IPS-20b (cell line): Measurements from ENCODE around the gene WDR90.
A peak's percentile ranks its signal among the peaks of the same experiment; 100 is the strongest.

Experiments used
- H3K27ac ChIP-seq: one replicate; pipeline ENCODE4 v1.5.1; 2013; ENCODE audit warnings: low read length
- H3K27me3 ChIP-seq: 2 replicates; pipeline ENCODE4 v1.6.1; 2013; ENCODE audit warnings: mild to moderate bottlenecking, low read length, inconsistent platforms; ENCODE audit not compliant: insufficient read depth
- H3K36me3 ChIP-seq: 2 replicates; pipeline ENCODE4 v1.6.1; 2013; ENCODE audit warnings: low read depth, mild to moderate bottlenecking, inconsistent platforms, low read length, moderate library complexity; ENCODE audit not compliant: insufficient read depth
- H3K4me1 ChIP-seq: 2 replicates; pipeline ENCODE4 v1.6.1; 2013; ENCODE audit warnings: mild to moderate bottlenecking, control low read depth, inconsistent platforms, low read length, moderate library complexity; ENCODE audit not compliant: insufficient read depth
- H3K4me3 ChIP-seq: 2 replicates; pipeline ENCODE4 v1.5.1; 2013; ENCODE audit warnings: mild to moderate bottlenecking, low read length, inconsistent platforms
- H3K9ac ChIP-seq: 2 replicates; pipeline ENCODE4 v1.6.1; 2013; ENCODE audit warnings: low read depth, mild to moderate bottlenecking, inconsistent platforms, low read length, moderate library complexity
- H3K9me3 ChIP-seq: 2 replicates; pipeline ENCODE4 v1.6.1; 2013; ENCODE audit warnings: mild to moderate bottlenecking, low read depth, low read length, inconsistent platforms; ENCODE audit not compliant: insufficient read depth

Gene WDR90

GRCh38 chr16:692356-693108 lies 43.4 kb downstream of the WDR90 start:
- no peaks in the 10 kb centered on the region for H3K9me3 ChIP-seq
- no peaks in the 10 kb centered on the region for H3K36me3 ChIP-seq
- H3K4me3 ChIP-seq = no peak overlapping the region
- no peaks in the 10 kb centered on the region for H3K4me1 ChIP-seq
- peaks cover 68% of the 10 kb centered on the region for H3K27me3 ChIP-seq
- no peak overlapping the region for H3K9ac ChIP-seq
- no peak overlapping the region for H3K27ac ChIP-seq

GRCh38 chr16:693364-693763 lies 44.2 kb downstream of the WDR90 start:
- H3K27me3 ChIP-seq = peaks cover 76% of the 10 kb centered on the region
- H3K4me3 ChIP-seq = peak overlapping the region; percentile 65; the same call in 1 of the 2 replicates
- no peaks in the 10 kb centered on the region for H3K9me3 ChIP-seq
- no peak overlapping the region for H3K9ac ChIP-seq
- H3K4me1 ChIP-seq = no peaks in the 10 kb centered on the region
- no peak overlapping the region for H3K27ac ChIP-seq
- H3K36me3 ChIP-seq = no peaks in the 10 kb centered on the region

GRCh38 chr16:693766-694165 lies 44.6 kb downstream of the WDR90 start:
- Histone ChIP-seq H3K9me3 (no peaks in the 10 kb centered on the region), H3K36me3 (no peaks in the 10 kb centered on the region), H3K9ac (no peak overlapping the region), H3K27ac (no peak overlapping the region), H3K4me3 (peak overlapping the region; percentile 65; the same call in 1 of the 2 replicates), H3K4me1 (no peaks in the 10 kb centered on the region), H3K27me3 (peaks cover 80% of the 10 kb centered on the region)

GRCh38 chr16:694187-694862 lies 45.2 kb downstream of the WDR90 start:
- H3K27ac ChIP-seq = no peak overlapping the region
- H3K27me3 ChIP-seq = peaks cover 86% of the 10 kb centered on the region
- no peaks in the 10 kb centered on the region for H3K9me3 ChIP-seq
- no peaks in the 10 kb centered on the region for H3K36me3 ChIP-seq
- H3K4me3 ChIP-seq = peak overlapping the region; percentile 65; the same call in 1 of the 2 replicates
- no peaks in the 10 kb centered on the region for H3K4me1 ChIP-seq
- H3K9ac ChIP-seq = no peak overlapping the region

GRCh38 chr16:694863-695354 lies 45.7 kb downstream of the WDR90 start:
- peaks cover 91% of the 10 kb centered on the region for H3K27me3 ChIP-seq
- peak overlapping the region; percentile 65; the same call in 1 of the 2 replicates for H3K4me3 ChIP-seq
- H3K4me1 ChIP-seq = no peaks in the 10 kb centered on the region
- no peaks in the 10 kb centered on the region for H3K36me3 ChIP-seq
- no peak overlapping the region for H3K9ac ChIP-seq
- H3K9me3 ChIP-seq = no peaks in the 10 kb centered on the region
- H3K27ac ChIP-seq = no peak overlapping the region

- no peaks in the 10 kb centered on the region for H3K36me3 ChIP-seq
- H3K4me1 ChIP-seq = no peaks in the 10 kb centered on the region
- H3K27ac ChIP-seq = no peak overlapping the region
- peak overlapping the region; percentile 79 for H3K4me3 ChIP-seq
- no peaks in the 10 kb centered on the region for H3K9me3 ChIP-seq
- peaks cover 97% of the 10 kb centered on the region for H3K27me3 ChIP-seq
- no peak overlapping the region for H3K9ac ChIP-seq
Measured at GRCh38 chr16:695355-696089, 46.4 kb downstream of the WDR90 start.

GRCh38 chr16:698911-699671 lies 49.9 kb downstream of the WDR90 start:
- Histone ChIP-seq H3K4me1 (no peaks in the 10 kb centered on the region), H3K27me3 (peaks cover 97% of the 10 kb centered on the region), H3K9me3 (no peaks in the 10 kb centered on the region), H3K27ac (no peak overlapping the region), H3K36me3 (no peaks in the 10 kb centered on the region), H3K9ac (no peak overlapping the region), H3K4me3 (no peak overlapping the region)

- Histone ChIP-seq H3K27me3 (peaks cover 91% of the 10 kb centered on the region), H3K36me3 (no peaks in the 10 kb centered on the region)
Measured at GRCh38 chr16:700684-701584, 51.8 kb downstream of the WDR90 start.

GRCh38 chr16:702341-702740 lies 53.2 kb downstream of the WDR90 start:
- H3K4me1 ChIP-seq = no peaks in the 10 kb centered on the region
- no peak overlapping the region for H3K27ac ChIP-seq
- H3K27me3 ChIP-seq = peaks cover 93% of the 10 kb centered on the region

More at GRCh38 chr16:700684-701584, 51.8 kb downstream of the WDR90 start:
- no peak overlapping the region for H3K9ac ChIP-seq
- H3K9me3 ChIP-seq = no peaks in the 10 kb centered on the region
- H3K4me3 ChIP-seq = no peak overlapping the region; the same call in 1 of the 2 replicates
- no peak overlapping the region for H3K27ac ChIP-seq
- no peaks in the 10 kb centered on the region for H3K4me1 ChIP-seq

GRCh38 chr16:703406-703805 lies 54.2 kb downstream of the WDR90 start:
- Histone ChIP-seq H3K9ac (no peak overlapping the region), H3K27ac (no peak overlapping the region), H3K9me3 (no peaks in the 10 kb centered on the region), H3K4me3 (no peak overlapping the region), H3K27me3 (peaks cover 93% of the 10 kb centered on the region), H3K36me3 (no peaks in the 10 kb centered on the region), H3K4me1 (no peaks in the 10 kb centered on the region)

More at GRCh38 chr16:702341-702740, 53.2 kb downstream of the WDR90 start:
- H3K4me3 ChIP-seq = no peak overlapping the region
- no peaks in the 10 kb centered on the region for H3K9me3 ChIP-seq
- H3K36me3 ChIP-seq = no peaks in the 10 kb centered on the region
- no peak overlapping the region for H3K9ac ChIP-seq
